Suprapubic skin (tissue), 4 donors: ENCODE data around the gene HIGD1A.

Experiments used
- EP300 ChIP-seq: sonication (generic); formaldehyde crosslinking; IDR thresholded peaks from one replicate; pipeline ENCODE4 v1.6.1; 2017; ENCODE audit warnings: antibody characterized with exemption
- POLR2A ChIP-seq, 2 donors: fragments of 450-650 bp; IDR thresholded peaks; one replicate each; pipeline ENCODE4 v1.6.1; 2017; ENCODE audit warnings: antibody characterized with exemption in 2 of 2, mild to moderate bottlenecking in 2 of 2, moderate library complexity in 2 of 2
- POLR2AphosphoS5 ChIP-seq, 3 donors: sonication (generic); formaldehyde crosslinking; IDR thresholded peaks; one replicate each; pipeline ENCODE4 v1.6.1; 2017; ENCODE audit warnings: antibody characterized with exemption in 3 of 3
- TF ChIP-seq, protein P1 (sequence below), 2 donors: fragments of 200-600 bp in 1 of 2; fragments of 450-650 bp in 1 of 2; sonication (generic) in 1 of 2; IDR thresholded peaks; one replicate each; pipeline ENCODE4 v1.5.1; 2016 to 2019; ENCODE audit warnings: antibody characterized with exemption in 2 of 2, mild to moderate bottlenecking in 1 of 2, moderate library complexity in 1 of 2

DNA sequence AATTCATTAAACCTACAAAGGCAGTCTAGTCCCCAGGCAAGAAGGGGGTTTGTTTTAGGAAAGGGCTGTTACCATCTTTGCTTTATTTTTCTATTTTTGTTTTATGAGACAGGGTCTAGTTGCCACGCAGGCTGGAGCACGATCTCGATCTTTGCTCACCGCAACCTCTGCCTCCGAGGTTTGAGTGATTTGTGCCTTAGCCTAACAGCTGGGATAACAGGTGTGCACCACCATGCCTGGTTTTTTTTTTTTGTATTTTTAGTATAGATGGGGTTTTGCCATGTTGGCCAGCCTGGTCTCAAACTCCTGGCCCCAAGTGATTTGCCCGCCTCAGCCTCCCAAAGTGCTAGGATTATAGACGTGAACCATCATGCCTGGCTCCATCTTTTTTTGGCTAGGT is 4.9 kb downstream of the HIGD1A start:
- TF ChIP-seq, protein P1, sequence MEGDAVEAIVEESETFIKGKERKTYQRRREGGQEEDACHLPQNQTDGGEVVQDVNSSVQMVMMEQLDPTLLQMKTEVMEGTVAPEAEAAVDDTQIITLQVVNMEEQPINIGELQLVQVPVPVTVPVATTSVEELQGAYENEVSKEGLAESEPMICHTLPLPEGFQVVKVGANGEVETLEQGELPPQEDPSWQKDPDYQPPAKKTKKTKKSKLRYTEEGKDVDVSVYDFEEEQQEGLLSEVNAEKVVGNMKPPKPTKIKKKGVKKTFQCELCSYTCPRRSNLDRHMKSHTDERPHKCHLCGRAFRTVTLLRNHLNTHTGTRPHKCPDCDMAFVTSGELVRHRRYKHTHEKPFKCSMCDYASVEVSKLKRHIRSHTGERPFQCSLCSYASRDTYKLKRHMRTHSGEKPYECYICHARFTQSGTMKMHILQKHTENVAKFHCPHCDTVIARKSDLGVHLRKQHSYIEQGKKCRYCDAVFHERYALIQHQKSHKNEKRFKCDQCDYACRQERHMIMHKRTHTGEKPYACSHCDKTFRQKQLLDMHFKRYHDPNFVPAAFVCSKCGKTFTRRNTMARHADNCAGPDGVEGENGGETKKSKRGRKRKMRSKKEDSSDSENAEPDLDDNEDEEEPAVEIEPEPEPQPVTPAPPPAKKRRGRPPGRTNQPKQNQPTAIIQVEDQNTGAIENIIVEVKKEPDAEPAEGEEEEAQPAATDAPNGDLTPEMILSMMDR (IDR thresholded peaks at IDR 0.05): no peak
- no peak for TF ChIP-seq EP300
- no peak for TF ChIP-seq POLR2AphosphoS5 (IDR thresholded peaks at IDR 0.05)
- no peak for TF ChIP-seq POLR2A (IDR thresholded peaks at IDR 0.05)
